GM12873 (cell line): ENCODE measurements around the gene IL13RA1.

Source experiments
- TF ChIP-seq, protein P1 (sequence below): IDR thresholded peaks from 2 replicates; pipeline ENCODE4 v1.5.1; 2012; ENCODE audit warnings: low read depth, mild to moderate bottlenecking, moderate library complexity, low read length, control low read depth; ENCODE audit not compliant: insufficient read depth; ENCODE audit errors: missing control alignments

The IL13RA1 gene

GRCh38 chrX:118802857-118803256, 75.5 kb downstream of the IL13RA1 start:
- TF ChIP-seq, protein P1, sequence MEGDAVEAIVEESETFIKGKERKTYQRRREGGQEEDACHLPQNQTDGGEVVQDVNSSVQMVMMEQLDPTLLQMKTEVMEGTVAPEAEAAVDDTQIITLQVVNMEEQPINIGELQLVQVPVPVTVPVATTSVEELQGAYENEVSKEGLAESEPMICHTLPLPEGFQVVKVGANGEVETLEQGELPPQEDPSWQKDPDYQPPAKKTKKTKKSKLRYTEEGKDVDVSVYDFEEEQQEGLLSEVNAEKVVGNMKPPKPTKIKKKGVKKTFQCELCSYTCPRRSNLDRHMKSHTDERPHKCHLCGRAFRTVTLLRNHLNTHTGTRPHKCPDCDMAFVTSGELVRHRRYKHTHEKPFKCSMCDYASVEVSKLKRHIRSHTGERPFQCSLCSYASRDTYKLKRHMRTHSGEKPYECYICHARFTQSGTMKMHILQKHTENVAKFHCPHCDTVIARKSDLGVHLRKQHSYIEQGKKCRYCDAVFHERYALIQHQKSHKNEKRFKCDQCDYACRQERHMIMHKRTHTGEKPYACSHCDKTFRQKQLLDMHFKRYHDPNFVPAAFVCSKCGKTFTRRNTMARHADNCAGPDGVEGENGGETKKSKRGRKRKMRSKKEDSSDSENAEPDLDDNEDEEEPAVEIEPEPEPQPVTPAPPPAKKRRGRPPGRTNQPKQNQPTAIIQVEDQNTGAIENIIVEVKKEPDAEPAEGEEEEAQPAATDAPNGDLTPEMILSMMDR = no peak

- TF ChIP-seq, protein P1 = peak; percentile 75
Measured at GRCh38 chrX:118807151-118808017, 80.0 kb downstream of the IL13RA1 start.

GRCh38 chrX:118823263-118824172, 96.1 kb downstream of the IL13RA1 start, which contains the start of gene ZCCHC12:
TSS of gene ZCCHC12 (plus strand) at chrX:118823824. CDS start at chrX:118825245, 1,421 bp downstream.
- TF ChIP-seq, protein P1 = no peak

- TF ChIP-seq, protein P1 = no peak
Measured at GRCh38 chrX:118824173-118824730, 96.8 kb downstream of the IL13RA1 start.

GRCh38 chrX:118825227-118825626, 97.8 kb downstream of the IL13RA1 start:
- TF ChIP-seq, protein P1 = no peak

DNA sequence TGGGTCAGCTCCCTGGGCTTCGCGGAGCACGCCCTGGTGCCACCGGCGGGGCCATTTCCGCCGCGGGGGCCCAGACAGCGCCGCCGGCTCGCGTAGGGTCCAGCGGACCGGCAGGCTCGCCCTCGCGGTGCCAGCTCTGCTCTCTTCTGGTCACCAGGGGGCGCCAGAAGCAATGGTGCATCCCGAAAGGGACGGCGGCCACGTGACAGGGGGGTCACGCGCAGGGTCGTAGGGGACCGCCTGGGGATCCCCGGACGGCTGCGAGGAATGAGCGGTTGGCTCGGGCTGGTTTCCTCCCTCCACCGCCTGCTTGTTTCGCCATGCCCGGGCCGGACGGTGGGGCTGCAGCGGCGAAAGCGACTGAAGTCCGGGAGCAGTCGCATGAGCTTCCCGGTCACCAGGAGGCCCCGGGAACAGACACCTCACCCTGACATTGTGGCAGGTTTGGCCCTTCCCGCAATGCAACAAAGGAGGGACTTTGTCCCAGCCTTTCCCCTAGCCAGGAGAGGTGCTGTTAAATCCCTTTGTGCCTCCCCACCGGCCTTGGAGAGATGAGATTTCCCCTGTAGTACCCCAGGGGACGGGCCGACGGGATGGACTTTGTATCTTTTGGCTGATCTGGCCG, 112.0 kb downstream of the IL13RA1 start:
- TF ChIP-seq, protein P1 = peak; percentile 62
